Spleen (tissue), 11 donors: Measurements from ENCODE around the gene DLX2. TPM values are rescaled to one million over a fixed set of nuclear protein-coding genes. Genes with fewer than 3 reads are reported as not detected.

Source experiments
- DNase-seq: peaks from one replicate; pipeline ENCODE4 v3.0.0-alpha.2; 2020
- H3K27ac ChIP-seq, 8 donors: fragments of 200-600 bp; sonication (generic) in 7 of 8; 1 replicate in 4 of 8; 2 replicates in 4 of 8; pipeline versions ENCODE4 v1.5.0 to v1.8.0; 2016 to 2021; ENCODE audit warnings: inconsistent platforms in 4 of 8, mild to moderate bottlenecking in 4 of 8, moderate library complexity in 1 of 8
- H3K27me3 ChIP-seq, 7 donors: fragments of 200-600 bp; sonication (generic) in 6 of 7; replicated peaks in 1 of 7; 1 replicate in 4 of 7; 2 replicates in 3 of 7; pipeline versions ENCODE4 v1.5.0 to v1.8.0; 2016 to 2021; ENCODE audit warnings: inconsistent platforms in 3 of 7, mild to moderate bottlenecking in 1 of 7
- H3K36me3 ChIP-seq, 6 donors: fragments of 200-600 bp; sonication (generic) in 5 of 6; 1 replicate in 4 of 6; 2 replicates in 2 of 6; pipeline versions ENCODE4 v1.5.0 to v1.8.0; 2016 to 2021; ENCODE audit warnings: inconsistent platforms in 2 of 6
- H3K4me1 ChIP-seq, 6 donors: fragments of 200-600 bp; sonication (generic) in 5 of 6; 1 replicate in 3 of 6; 2 replicates in 3 of 6; pipeline versions ENCODE4 v1.5.0 to v1.8.0; 2016 to 2021; ENCODE audit warnings: inconsistent platforms in 3 of 6
- H3K4me3 ChIP-seq, 8 donors: fragments of 200-600 bp; sonication (generic) in 7 of 8; 1 replicate in 4 of 8; 2 replicates in 4 of 8; pipeline versions ENCODE4 v1.5.0 to v1.8.0; 2016 to 2021; ENCODE audit warnings: inconsistent platforms in 4 of 8, mild to moderate bottlenecking in 4 of 8, moderate library complexity in 2 of 8
- H3K9me3 ChIP-seq, 8 donors: fragments of 200-600 bp; sonication (generic) in 7 of 8; 1 replicate in 4 of 8; 2 replicates in 4 of 8; pipeline versions ENCODE4 v1.5.0 to v1.8.0; 2016 to 2021; ENCODE audit warnings: inconsistent platforms in 4 of 8
- POLR2A ChIP-seq, 3 donors: fragments of 450-650 bp; IDR thresholded peaks; one replicate each; pipeline ENCODE4 v1.5.1; 2017; ENCODE audit warnings: antibody characterized with exemption in 3 of 3, mild to moderate bottlenecking in 1 of 3
- POLR2AphosphoS5 ChIP-seq, 3 donors: sonication (generic); formaldehyde crosslinking; IDR thresholded peaks; one replicate each; pipeline ENCODE4 v1.5.1; 2017; ENCODE audit warnings: antibody characterized with exemption in 3 of 3
- WGBS, 5 donors: extraction: QIAGEN DNeasy Blood & Tissue Kit in 3 of 5; methylation state at CpG; one replicate each; pipeline versions ENCODE4 v1.1.5 to v1.1.7; 2013 to 2018; 5-methylcytosine and 5-hydroxymethylcytosine counted together
- intact Hi-C: fragments of 100-400 bp; cut with DNase I; formaldehyde crosslinking; loops from one replicate; pipeline ENCODE4 v1.15.0; 2023; ENCODE audit warnings: low total_unique reads
- polyA plus RNA-seq, 3 donors: library from polyadenylated mRNA; stranded (reverse); fragments of 200-250 nt; gene quantifications; one replicate each; pipeline ENCODE4 v1.2.1, GENCODE V29; 2013
- total RNA-seq, 7 donors: library from RNA; depleted of rRNA in 3 of 7; stranded (reverse); fragments of >200 nt in 3 of 7; fragmentation: NEBNext Ultra II Directional in 4 of 7; extraction: Animal tissue kit (Norgen Biotek cat#: 25700) in 4 of 7; gene quantifications; one replicate each; pipeline versions ENCODE4 v1.1.0 to v1.2.1, GENCODE V29; 2016 to 2021
- TF ChIP-seq, protein P1 (sequence below), 11 experiments: fragments of 200-600 bp in 7 of 11; fragments of 450-650 bp in 4 of 11; sonication (generic) in 4 of 11; IDR thresholded peaks in 8 of 11; conservative IDR thresholded peaks in 3 of 11; 1 replicate in 7 of 11; 2 replicates in 4 of 11; pipeline versions ENCODE4 v1.4.0 to v1.8.0; 2016 to 2021; ENCODE audit warnings: antibody characterized with exemption in 11 of 11, inconsistent platforms in 4 of 11, mild to moderate bottlenecking in 1 of 11
- donor health status: healthy with polysubstance abuse.
- donor health status: DM: no; HTN: no; CAD: no; lungs with moderate emphysema.
- donor health status: DM: no; HTN: no; CAD: no.
- donor health status: Bipolar disorder and iron deficiency.
- donor health status: healthy.
- donor health status: DM: no; HTN: no; CAD: no.
- donor health status: DM: yes; HTN: yes; CAD: no.

Gene DLX2
- total and polyA plus RNA-seq, 10 donors: 0.06 TPM; not detected in 9

DNA sequence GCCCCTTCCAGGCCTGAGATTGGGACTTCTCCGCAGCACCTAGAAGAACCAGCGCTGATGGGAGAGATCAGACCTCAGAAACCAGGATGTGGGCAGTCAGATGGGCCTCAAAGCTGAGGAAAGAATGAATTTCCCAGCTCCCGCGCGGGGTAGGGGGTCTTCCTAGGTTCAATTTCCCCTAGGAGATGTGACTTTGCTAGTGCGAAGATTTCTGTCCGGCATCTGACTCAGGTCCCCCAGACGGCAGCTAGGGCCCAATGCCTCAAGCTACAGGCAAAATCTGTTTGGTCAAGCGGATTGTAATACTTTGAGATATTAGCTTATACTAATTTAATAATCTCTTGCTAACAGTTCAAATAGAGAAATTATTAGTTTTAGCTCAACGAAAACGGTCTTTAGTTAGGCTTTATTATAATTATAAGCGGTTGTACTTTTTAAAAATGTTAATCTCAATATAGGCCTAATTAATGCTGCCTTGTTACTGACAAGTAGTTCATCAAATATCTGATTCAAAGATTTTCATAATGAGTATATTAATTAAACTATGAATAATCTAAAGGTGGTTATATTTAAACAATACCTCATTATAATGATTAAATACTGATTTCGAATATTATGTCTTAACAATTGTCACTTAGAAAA is 11.6 kb downstream of the DLX2 start:
- no peak for TF ChIP-seq POLR2A (IDR thresholded peaks at IDR 0.05)
- TF ChIP-seq POLR2AphosphoS5 (IDR thresholded peaks at IDR 0.05): no peak
- TF ChIP-seq, protein P1, sequence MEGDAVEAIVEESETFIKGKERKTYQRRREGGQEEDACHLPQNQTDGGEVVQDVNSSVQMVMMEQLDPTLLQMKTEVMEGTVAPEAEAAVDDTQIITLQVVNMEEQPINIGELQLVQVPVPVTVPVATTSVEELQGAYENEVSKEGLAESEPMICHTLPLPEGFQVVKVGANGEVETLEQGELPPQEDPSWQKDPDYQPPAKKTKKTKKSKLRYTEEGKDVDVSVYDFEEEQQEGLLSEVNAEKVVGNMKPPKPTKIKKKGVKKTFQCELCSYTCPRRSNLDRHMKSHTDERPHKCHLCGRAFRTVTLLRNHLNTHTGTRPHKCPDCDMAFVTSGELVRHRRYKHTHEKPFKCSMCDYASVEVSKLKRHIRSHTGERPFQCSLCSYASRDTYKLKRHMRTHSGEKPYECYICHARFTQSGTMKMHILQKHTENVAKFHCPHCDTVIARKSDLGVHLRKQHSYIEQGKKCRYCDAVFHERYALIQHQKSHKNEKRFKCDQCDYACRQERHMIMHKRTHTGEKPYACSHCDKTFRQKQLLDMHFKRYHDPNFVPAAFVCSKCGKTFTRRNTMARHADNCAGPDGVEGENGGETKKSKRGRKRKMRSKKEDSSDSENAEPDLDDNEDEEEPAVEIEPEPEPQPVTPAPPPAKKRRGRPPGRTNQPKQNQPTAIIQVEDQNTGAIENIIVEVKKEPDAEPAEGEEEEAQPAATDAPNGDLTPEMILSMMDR (IDR thresholded peaks at IDR 0.05 in 8 of 11, conservative IDR thresholded peaks at IDR 0.05 in 3 of 11): no peak
- H3K36me3 ChIP-seq: no peaks in the 10 kb centered on the region
- WGBS, 5 donors: 5 to 15% (median 12%) methylated on average over 13 of the region's 13 CpGs
- peaks cover 19 to 69% (median 41%) of the 10 kb centered on the region in 6 donors for H3K4me1 ChIP-seq
- DNase-seq: no peak
- no peak overlapping the region for H3K27ac ChIP-seq
- intact Hi-C loops: no loop called here
- no peak overlapping the region for H3K4me3 ChIP-seq
- peaks cover 55 to 100% (median 100%) of the 10 kb centered on the region in 7 donors for H3K27me3 ChIP-seq
- peaks cover 0 to 32% (median 0%) of the 10 kb centered on the region in 8 donors for H3K9me3 ChIP-seq

DNA sequence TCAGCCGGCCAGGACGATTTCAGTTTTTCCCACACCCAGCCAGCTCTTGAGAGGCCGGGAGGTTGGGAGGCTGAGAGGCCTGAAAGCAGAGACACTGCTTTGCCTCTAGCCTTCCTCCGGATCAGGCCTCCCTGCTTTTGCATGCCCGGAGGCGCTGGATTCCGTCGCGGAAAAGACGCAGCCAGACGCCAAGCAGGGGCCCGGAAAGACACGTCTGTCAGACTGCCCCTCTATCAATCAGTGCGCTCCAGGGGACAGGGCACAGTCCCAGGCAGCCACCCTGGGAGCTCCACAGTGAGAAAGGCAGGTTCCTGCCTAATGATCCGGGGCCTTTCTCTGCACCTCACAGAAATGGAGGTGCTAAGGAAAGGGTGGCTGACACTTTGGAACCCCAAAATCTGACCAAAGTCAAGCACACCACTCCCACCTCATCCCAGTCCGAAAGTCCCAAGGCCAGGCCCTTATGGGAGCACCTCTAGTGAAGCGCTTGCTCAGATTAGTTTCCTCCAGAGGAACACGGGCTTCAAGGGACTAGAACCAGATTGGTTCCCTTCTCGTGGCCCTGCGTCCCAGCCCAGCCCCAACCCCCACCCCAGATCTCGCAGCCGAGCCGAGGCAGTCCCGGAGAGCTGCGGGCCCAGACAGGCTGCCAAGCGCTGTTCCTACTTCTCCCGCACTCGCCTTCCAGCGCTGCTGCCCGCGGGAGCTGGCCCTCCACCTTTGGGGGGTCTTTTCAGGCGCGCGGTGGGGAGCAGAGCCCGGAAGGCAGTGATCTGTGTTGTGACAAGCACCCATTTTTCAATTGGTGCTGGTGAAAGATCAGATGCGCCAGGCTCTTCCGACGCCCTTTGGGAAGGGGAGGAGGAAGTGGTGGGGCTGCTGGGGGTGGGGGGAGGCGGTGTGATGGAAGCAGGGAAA is 12.4 kb downstream of the DLX2 start:
- 4 to 9% (median 6%) methylated on average over 21 to 39 of the region's 39 CpGs for WGBS, 5 donors
- H3K4me1 ChIP-seq: peaks cover 17 to 69% (median 41%) of the 10 kb centered on the region in 6 donors
- peaks cover 0 to 34% (median 0%) of the 10 kb centered on the region in 8 donors for H3K9me3 ChIP-seq
- H3K4me3 ChIP-seq: no peak overlapping the region
- H3K36me3 ChIP-seq: no peaks in the 10 kb centered on the region
- intact Hi-C loops: no loop called here
- DNase-seq: no peak
- TF ChIP-seq, protein P1 (IDR thresholded peaks at IDR 0.05 in 8 of 11, conservative IDR thresholded peaks at IDR 0.05 in 3 of 11): no peak
- TF ChIP-seq POLR2AphosphoS5 (IDR thresholded peaks at IDR 0.05): no peak
- no peak overlapping the region for H3K27ac ChIP-seq
- peaks cover 53 to 100% (median 100%) of the 10 kb centered on the region in 7 donors for H3K27me3 ChIP-seq

DNA sequence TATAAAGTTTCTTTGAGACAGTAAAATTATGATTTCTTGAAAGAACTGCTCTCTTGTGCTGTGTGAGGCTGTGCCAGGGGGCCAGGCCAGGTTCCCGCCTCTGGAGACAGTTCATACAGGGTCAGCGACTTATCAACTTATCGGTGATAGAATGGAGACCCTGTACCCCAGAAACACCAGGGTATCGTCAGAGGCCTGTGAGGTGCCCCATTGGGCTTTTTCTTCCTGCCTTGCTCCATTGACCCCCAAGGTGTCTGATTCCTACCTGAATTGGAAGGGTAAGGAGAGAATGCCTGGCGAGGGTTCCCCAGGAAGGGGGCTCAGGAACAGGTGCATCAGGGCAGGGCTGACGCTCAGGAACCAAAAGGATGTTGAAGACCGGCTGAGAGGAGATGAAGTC is 13.1 kb downstream of the DLX2 start:
- WGBS, 5 donors: 23 to 38% (median 27%) methylated on average over 7 of the region's 7 CpGs
- H3K4me1 ChIP-seq: peaks cover 17 to 69% (median 41%) of the 10 kb centered on the region in 6 donors

More for the DNA sequence above, 13.1 kb downstream of the DLX2 start:
- Histone ChIP-seq H3K27ac (no peak overlapping the region), H3K27me3 (peaks cover 54 to 100% (median 100%) of the 10 kb centered on the region in 7 donors), H3K4me3 (no peak overlapping the region), H3K36me3 (no peaks in the 10 kb centered on the region), H3K9me3 (peaks cover 0 to 34% (median 0%) of the 10 kb centered on the region in 8 donors)
- DNase-seq: no peak
- intact Hi-C loops: no loop called here
- TF ChIP-seq POLR2A (IDR thresholded peaks at IDR 0.05) (no peak), POLR2AphosphoS5 (IDR thresholded peaks at IDR 0.05) (no peak)
- TF ChIP-seq, protein P1 (IDR thresholded peaks at IDR 0.05 in 8 of 11, conservative IDR thresholded peaks at IDR 0.05 in 3 of 11): no peak
